ENCODE data around the gene FAM187B. TPM values are rescaled to one million over a fixed set of nuclear protein-coding genes. Genes with fewer than 3 reads are reported as not detected.

FAM187B gene
- total RNA-seq = not detected

DNA sequence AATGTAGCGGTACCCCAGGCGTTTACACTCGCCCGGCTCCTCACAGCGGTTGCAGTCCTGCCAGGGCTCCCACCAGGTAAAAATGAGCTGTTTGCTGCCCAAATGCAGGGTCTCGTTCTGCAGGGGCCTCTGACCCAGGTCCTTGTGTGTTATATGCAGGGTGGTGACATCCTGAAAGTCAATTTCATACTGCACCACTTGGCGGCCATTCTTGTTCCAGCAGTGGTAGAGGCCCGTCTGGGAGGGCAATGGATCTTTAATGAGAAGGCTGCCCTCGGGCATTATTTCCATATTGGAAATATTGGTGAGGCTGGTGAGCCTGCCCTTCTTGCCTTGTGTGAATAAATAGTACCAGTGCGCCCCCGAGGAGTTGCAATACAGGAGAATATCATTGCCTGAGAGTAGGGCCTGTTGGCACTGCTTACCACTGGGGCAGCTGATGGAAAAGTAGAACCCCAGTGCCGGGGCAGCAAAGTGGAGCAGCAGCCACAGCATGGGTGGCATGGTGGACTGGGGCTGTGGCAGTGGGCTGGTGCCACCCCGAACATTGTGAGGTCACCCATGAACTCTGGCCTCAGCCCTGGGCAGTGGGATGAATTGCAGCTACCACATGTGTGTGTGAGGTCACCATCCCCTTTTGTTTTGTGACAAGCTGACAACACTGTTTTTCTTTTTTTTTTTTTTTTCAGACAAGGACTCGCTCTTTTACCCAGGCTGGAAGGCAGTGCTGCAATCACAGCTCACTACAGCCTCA is at the start of gene FAM187B:
FAM187B (minus strand) TSS at position 563 of the 754 bp plus-strand sequence; CDS start at position 504, 59 bp downstream.
- in situ Hi-C loops (cut with MboI; ENCODE audit: low sequenced_read_pairs in 4 of 4) (no loop called here), intact Hi-C loops (cut with DNase I; ENCODE audit: low total_unique reads) (no loop called here)
- Histone ChIP-seq H3K27me3 (peaks cover 4 to 6% (median 5%) of the 10 kb centered on the region in 3 donors), H3K4me3 (no peak within 1 kb of the TSS), H3K9me3 (no peaks in the 10 kb centered on the region), H3K4me1 (no peaks in the 10 kb centered on the region), H3K36me3 (no peaks in the 10 kb centered on the region), H3K27ac (no peak within 1 kb of the TSS)
- TF ChIP-seq CTCF (IDR thresholded peaks at IDR 0.05 in 4 of 5, conservative IDR thresholded peaks at IDR 0.05 in 1 of 5) (no peak), POLR2A (IDR thresholded peaks at IDR 0.05) (no peak)
- DNase-seq (no peak), ATAC-seq (no peak)

GRCh38 chr19:35276706-35277281 is 48.3 kb upstream of the FAM187B start:
- peaks cover 0 to 77% of the 10 kb centered on the region in 2 donors for H3K36me3 ChIP-seq
- no peak for ATAC-seq
- intact Hi-C loops (cut with DNase I; ENCODE audit: low total_unique reads) (no loop called here), in situ Hi-C loops (cut with MboI; ENCODE audit: low sequenced_read_pairs in 4 of 4) (loop anchor here in 1 of 4 donors (10.0 kb wide), 1 partner anchor 132 kb away; the partner anchor contains the start of gene FXYD7)
- H3K9me3 ChIP-seq = no peaks in the 10 kb centered on the region
- no peaks in the 10 kb centered on the region for H3K4me1 ChIP-seq
- no peak for TF ChIP-seq CTCF (IDR thresholded peaks at IDR 0.05 in 4 of 5, conservative IDR thresholded peaks at IDR 0.05 in 1 of 5)
- TF ChIP-seq POLR2A (IDR thresholded peaks at IDR 0.05) = no peak
- H3K4me3 ChIP-seq = no peak overlapping the region
- no peak overlapping the region for H3K27ac ChIP-seq
- no peaks in the 10 kb centered on the region for H3K27me3 ChIP-seq
- no peak for DNase-seq

DNA sequence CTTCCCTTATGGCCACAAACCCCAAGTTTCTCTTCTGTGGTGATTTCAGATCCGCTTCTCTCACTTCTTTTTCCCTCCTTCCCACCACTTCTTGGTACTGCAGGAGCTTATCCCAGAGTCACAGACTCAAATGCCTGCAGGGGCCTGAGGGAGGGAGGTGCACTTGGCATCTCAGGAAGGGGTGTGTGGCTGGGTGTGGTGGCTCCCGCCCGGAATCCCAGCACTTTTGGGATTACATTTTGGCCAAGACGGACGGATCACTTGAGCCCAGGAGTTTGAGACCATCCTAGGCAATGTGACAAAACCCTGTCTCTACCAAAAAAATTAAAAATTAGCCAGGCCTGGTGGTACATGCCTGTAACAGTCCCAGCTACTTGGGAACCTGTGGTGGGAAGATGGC is 45.8 kb upstream of the FAM187B start:
- intact Hi-C loops (cut with DNase I; ENCODE audit: low total_unique reads) = no loop called here
- TF ChIP-seq CTCF (IDR thresholded peaks at IDR 0.05 in 4 of 5, conservative IDR thresholded peaks at IDR 0.05 in 1 of 5) (no peak), POLR2A (IDR thresholded peaks at IDR 0.05) (no peak)
- ATAC-seq = no peak

GRCh38 chr19:35273686-35274259 is 45.2 kb upstream of the FAM187B start:
- ATAC-seq = no peak
- no peaks in the 10 kb centered on the region for H3K9me3 ChIP-seq
- no peak for TF ChIP-seq POLR2A (IDR thresholded peaks at IDR 0.05)
- TF ChIP-seq CTCF (IDR thresholded peaks at IDR 0.05 in 4 of 5, conservative IDR thresholded peaks at IDR 0.05 in 1 of 5) = no peak
- no peak overlapping the region for H3K27ac ChIP-seq
- peaks cover 6% of the 10 kb centered on the region in 2 donors for H3K4me1 ChIP-seq
- DNase-seq = no peak
- in situ Hi-C loops (cut with MboI; ENCODE audit: low sequenced_read_pairs in 4 of 4) = loop anchor here in 2 of 4 donors (10.0 to 25.0 kb wide), 2 partner anchors 129 to 286 kb away; partner anchors contain the start of gene FXYD7 (in 1 of the 2)
- H3K4me3 ChIP-seq = no peak overlapping the region
- H3K27me3 ChIP-seq = no peaks in the 10 kb centered on the region
- H3K36me3 ChIP-seq = peaks cover 0 to 80% of the 10 kb centered on the region in 2 donors
- intact Hi-C loops (cut with DNase I; ENCODE audit: low total_unique reads) = no loop called here

More for the DNA sequence above, 45.8 kb upstream of the FAM187B start:
- Histone ChIP-seq H3K9me3 (no peaks in the 10 kb centered on the region), H3K36me3 (peaks cover 0 to 86% of the 10 kb centered on the region in 2 donors), H3K27me3 (no peaks in the 10 kb centered on the region), H3K4me1 (peaks cover 6% of the 10 kb centered on the region in 2 donors), H3K4me3 (no peak overlapping the region), H3K27ac (no peak overlapping the region)
- no peak for DNase-seq
- in situ Hi-C loops (cut with MboI; ENCODE audit: low sequenced_read_pairs in 4 of 4) = loop anchor here in 2 of 4 donors (10.0 to 25.0 kb wide), 2 partner anchors 130 to 287 kb away; partner anchors contain the start of gene FXYD7 (in 1 of the 2)
